CD8-positive, alpha-beta memory T cell (primary cell): ENCODE data around the gene ACTL10. TPM values are rescaled to one million over a fixed set of nuclear protein-coding genes. Genes with fewer than 3 reads are reported as not detected.

Source experiments
- CTCF ChIA-PET: fragments of 350-600 bp; sonication (Branson Sonifier 250); formaldehyde crosslinking; loops from one replicate; lab custom pipeline; 2021; ENCODE audit warnings: antibody characterized with exemption; lab: Charles Lee
- POLR2A ChIA-PET: fragments of 350-600 bp; sonication (Branson Sonifier 250); formaldehyde crosslinking; loops from one replicate; lab custom pipeline; 2021; ENCODE audit warnings: antibody characterized with exemption; lab: Charles Lee
- DNase-seq, 5 donors: peaks; one replicate each; pipeline versions ENCODE4 v3.0.0 to v3.0.0-alpha.2; 2020 to 2022; ENCODE audit warnings: mixed read lengths in 1 of 5
- H3K27ac ChIP-seq: one replicate; pipeline ENCODE4 v1.7.0; 2013; ENCODE audit warnings: low read depth, mild to moderate bottlenecking, low read length, moderate library complexity
- H3K27me3 ChIP-seq: 2 replicates; pipeline ENCODE4 v1.7.0; 2013; ENCODE audit warnings: low read length, mild to moderate bottlenecking; ENCODE audit not compliant: insufficient read depth, poor library complexity, severe bottlenecking
- H3K36me3 ChIP-seq: 2 replicates; pipeline ENCODE4 v1.7.0; 2013; ENCODE audit warnings: mild to moderate bottlenecking, low read length, moderate library complexity; ENCODE audit not compliant: insufficient read depth
- H3K4me1 ChIP-seq: 2 replicates; pipeline ENCODE4 v1.7.0; 2013; ENCODE audit warnings: mild to moderate bottlenecking, low read length, moderate library complexity; ENCODE audit not compliant: insufficient read depth
- H3K4me3 ChIP-seq: 2 replicates; pipeline ENCODE4 v1.7.0; 2013; ENCODE audit warnings: mild to moderate bottlenecking, low read length
- H3K9me3 ChIP-seq: 2 replicates; pipeline ENCODE4 v1.7.0; 2013; ENCODE audit warnings: mild to moderate bottlenecking, low read length
- H3K27ac Mint-ChIP-seq, 8 donors: one replicate each; pipeline ENCODE4 v1.8.0; 2020 to 2021; ENCODE audit warnings: mixed read lengths in 8 of 8, mild to moderate bottlenecking in 6 of 8, inconsistent platforms in 3 of 8, moderate library complexity in 3 of 8
- H3K27me3 Mint-ChIP-seq, 2 donors: one replicate each; pipeline ENCODE4 v1.8.0; 2020 to 2021; ENCODE audit warnings: mixed read lengths in 2 of 2, mild to moderate bottlenecking in 1 of 2, moderate library complexity in 1 of 2
- H3K36me3 Mint-ChIP-seq, 3 donors: one replicate each; pipeline ENCODE4 v1.8.0; 2020 to 2021; ENCODE audit warnings: mixed read lengths in 3 of 3, inconsistent platforms in 1 of 3, mild to moderate bottlenecking in 1 of 3
- H3K4me1 Mint-ChIP-seq, 3 donors: one replicate each; pipeline ENCODE4 v1.8.0; 2020 to 2021; ENCODE audit warnings: mixed read lengths in 3 of 3, inconsistent platforms in 1 of 3, mild to moderate bottlenecking in 1 of 3
- H3K4me3 Mint-ChIP-seq, 7 donors: one replicate each; pipeline ENCODE4 v1.8.0; 2020 to 2021; ENCODE audit warnings: mixed read lengths in 7 of 7, mild to moderate bottlenecking in 6 of 7, moderate library complexity in 4 of 7, inconsistent platforms in 2 of 7
- H3K9me3 Mint-ChIP-seq, 5 donors: one replicate each; pipeline ENCODE4 v1.8.0; 2020 to 2022; ENCODE audit warnings: mixed read lengths in 5 of 5, mild to moderate bottlenecking in 3 of 5, moderate library complexity in 2 of 5, inconsistent platforms in 1 of 5
- polyA plus RNA-seq: library from polyadenylated mRNA; unstranded; fragments of 300-500 nt; fragmentation: Illumina TruSeq; gene quantifications from one replicate; pipeline ENCODE4 v1.2.3, GENCODE V29; 2021
- total RNA-seq, 2 experiments: library from RNA; stranded (reverse); gene quantifications; one replicate each; pipeline ENCODE4 v1.2.3, GENCODE V29; 2021

The ACTL10 gene
- total and polyA plus RNA-seq, 3 experiments from 2014 or later: 3.8 to 6.6 (median 4.6) TPM

GRCh38 chr20:33656010-33656782 lies 10.5 kb upstream of the ACTL10 start:
- Mint-ChIP-seq H3K36me3 (peaks cover 0 to 4% (median 0%) of the 10 kb centered on the region in 3 donors), H3K27ac (peak overlapping the region in 1 of 8 donors; percentile 41), H3K9me3 (no peaks in the 10 kb centered on the region), H3K27me3 (peaks cover 0 to 1% of the 10 kb centered on the region in 2 donors), H3K4me1 (peaks cover 4 to 10% (median 5%) of the 10 kb centered on the region in 3 donors), H3K4me3 (no peak overlapping the region)
- ChIA-PET POLR2A (no interaction called here), CTCF (interaction anchor here (13.0 kb wide), 1 partner anchor 9 kb away, joined by 87 read pairs; the partner anchor contains the start of genes ACTL10 and C20orf144)
- Histone ChIP-seq H3K27me3 (no peaks in the 10 kb centered on the region), H3K27ac (no peak overlapping the region), H3K36me3 (no peaks in the 10 kb centered on the region), H3K4me3 (no peak overlapping the region), H3K4me1 (no peaks in the 10 kb centered on the region), H3K9me3 (no peaks in the 10 kb centered on the region)
- DNase-seq: no peak

DNA sequence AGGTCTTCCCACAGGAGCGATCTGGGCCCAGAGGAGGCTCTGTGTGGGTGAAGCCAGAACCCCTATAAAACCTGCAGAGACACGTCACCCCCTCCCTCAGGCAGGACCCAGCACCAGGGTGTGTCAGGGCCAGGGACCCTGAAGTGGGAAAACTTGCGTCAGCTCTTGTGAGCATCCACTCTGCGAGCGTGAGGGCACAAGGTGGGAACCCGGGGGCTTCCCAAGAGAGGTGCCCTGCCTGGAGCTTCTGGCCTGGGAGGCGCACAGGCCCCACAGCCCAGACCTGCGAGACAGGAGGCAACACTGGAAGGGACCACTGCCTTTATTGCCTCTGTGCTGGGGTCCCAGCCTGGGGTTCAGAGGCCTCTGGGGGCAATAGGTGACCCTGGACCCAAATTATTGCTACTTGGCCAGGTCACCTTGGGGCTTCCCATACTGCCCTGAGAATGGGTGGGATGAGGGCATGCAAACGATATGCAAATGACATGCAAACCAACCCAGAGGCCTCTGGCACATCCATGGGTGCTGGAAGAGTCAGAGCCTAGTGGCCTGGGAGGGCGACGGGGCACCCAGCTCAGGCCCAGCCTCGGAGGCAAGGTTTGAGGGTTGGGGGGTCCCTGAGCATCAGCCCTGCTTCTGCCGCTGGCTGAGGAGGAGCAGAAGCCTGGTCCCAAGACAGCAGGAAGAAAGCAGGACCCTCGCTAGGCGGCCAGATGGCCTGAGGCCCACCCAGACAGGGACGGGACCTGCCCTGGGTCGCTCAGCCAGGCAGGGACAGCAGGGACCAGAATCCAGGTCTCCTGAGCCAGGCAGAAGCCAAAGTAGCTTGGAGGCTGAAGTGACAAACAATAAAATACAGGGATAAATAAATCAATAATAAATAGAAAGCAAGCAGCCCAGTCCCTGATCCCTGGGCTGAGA lies 9.7 kb upstream of the ACTL10 start:
- peaks cover 5 to 13% (median 8%) of the 10 kb centered on the region in 3 donors for H3K4me1 Mint-ChIP-seq
- H3K4me3 Mint-ChIP-seq: no peak overlapping the region
- no peak overlapping the region for H3K27ac Mint-ChIP-seq
- peaks cover 0 to 1% of the 10 kb centered on the region in 2 donors for H3K27me3 Mint-ChIP-seq
- H3K4me1 ChIP-seq: no peaks in the 10 kb centered on the region
- H3K36me3 ChIP-seq: no peaks in the 10 kb centered on the region
- H3K4me3 ChIP-seq: no peak overlapping the region
- no peak for DNase-seq
- ChIA-PET CTCF (interaction anchor here (13.0 kb wide), 1 partner anchor 8 kb away, joined by 87 read pairs; the partner anchor contains the start of genes ACTL10 and C20orf144), POLR2A (no interaction called here)
- no peaks in the 10 kb centered on the region for H3K27me3 ChIP-seq
- peaks cover 0 to 4% (median 0%) of the 10 kb centered on the region in 3 donors for H3K36me3 Mint-ChIP-seq
- no peak overlapping the region for H3K27ac ChIP-seq
- no peaks in the 10 kb centered on the region for H3K9me3 ChIP-seq
- H3K9me3 Mint-ChIP-seq: no peaks in the 10 kb centered on the region

DNA sequence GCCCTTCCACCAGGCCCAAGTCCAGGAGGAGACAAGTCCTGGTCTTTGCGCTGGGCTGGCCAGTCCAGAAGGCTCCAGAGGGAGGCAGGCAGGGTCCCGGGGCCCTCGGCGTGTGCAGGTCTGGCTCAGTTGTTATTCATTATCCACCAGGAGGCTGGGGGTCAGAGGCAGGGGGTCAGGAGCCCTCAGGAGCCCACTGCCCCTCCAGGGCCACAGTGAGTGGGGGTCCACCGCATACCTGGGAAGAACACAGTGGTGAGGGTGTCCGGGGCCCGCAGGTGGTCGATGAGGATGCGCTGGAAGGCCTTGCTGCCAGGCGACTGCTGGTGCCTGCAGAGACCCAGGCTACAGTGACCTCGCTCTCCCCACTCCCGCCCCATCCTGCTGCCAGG lies 9.0 kb upstream of the ACTL10 start:
- no peaks in the 10 kb centered on the region for H3K9me3 Mint-ChIP-seq
- peaks cover 9 to 13% (median 10%) of the 10 kb centered on the region in 3 donors for H3K4me1 Mint-ChIP-seq
- no peak overlapping the region for H3K4me3 ChIP-seq
- no peaks in the 10 kb centered on the region for H3K27me3 ChIP-seq
- H3K4me3 Mint-ChIP-seq: no peak overlapping the region
- H3K36me3 ChIP-seq: no peaks in the 10 kb centered on the region
- ChIA-PET CTCF (interaction anchor here (13.0 kb wide), 1 partner anchor 8 kb away, joined by 87 read pairs; the partner anchor contains the start of genes ACTL10 and C20orf144), POLR2A (interaction anchor here (0.6 kb wide), 1 partner anchor 33 kb away, joined by 3 read pairs; no protein-coding TSS in a partner anchor)
- H3K9me3 ChIP-seq: no peaks in the 10 kb centered on the region
- DNase-seq: no peak
- peaks cover 3% of the 10 kb centered on the region for H3K4me1 ChIP-seq
- no peak overlapping the region for H3K27ac Mint-ChIP-seq
- H3K36me3 Mint-ChIP-seq: peaks cover 0 to 4% (median 0%) of the 10 kb centered on the region in 3 donors
- H3K27ac ChIP-seq: no peak overlapping the region
- H3K27me3 Mint-ChIP-seq: peaks cover 0 to 1% of the 10 kb centered on the region in 2 donors

- H3K36me3 ChIP-seq: no peaks in the 10 kb centered on the region
- CTCF ChIA-PET: interaction anchor here (13.0 kb wide), 1 partner anchor 7 kb away, joined by 87 read pairs; the partner anchor contains the start of genes ACTL10 and C20orf144
Measured at GRCh38 chr20:33658510-33658909, 8.2 kb upstream of the ACTL10 start.

GRCh38 chr20:33658929-33659328 lies 7.8 kb upstream of the ACTL10 start:
- H3K4me3 ChIP-seq: no peak overlapping the region
- ChIA-PET POLR2A (no interaction called here), CTCF (interaction anchor here (13.0 kb wide), 1 partner anchor 7 kb away, joined by 87 read pairs; the partner anchor contains the start of genes ACTL10 and C20orf144)
- no peak overlapping the region for H3K27ac ChIP-seq
- H3K27me3 Mint-ChIP-seq: peaks cover 0 to 1% of the 10 kb centered on the region in 2 donors
- H3K9me3 ChIP-seq: no peaks in the 10 kb centered on the region
- peaks cover 11% of the 10 kb centered on the region for H3K4me1 ChIP-seq
- H3K4me1 Mint-ChIP-seq: peaks cover 9 to 17% (median 13%) of the 10 kb centered on the region in 3 donors
- peaks cover 0 to 4% (median 0%) of the 10 kb centered on the region in 3 donors for H3K36me3 Mint-ChIP-seq
- no peaks in the 10 kb centered on the region for H3K36me3 ChIP-seq
- DNase-seq: no peak
- no peaks in the 10 kb centered on the region for H3K27me3 ChIP-seq
- H3K4me3 Mint-ChIP-seq: no peak overlapping the region
- no peaks in the 10 kb centered on the region for H3K9me3 Mint-ChIP-seq
- no peak overlapping the region for H3K27ac Mint-ChIP-seq

More at GRCh38 chr20:33658510-33658909, 8.2 kb upstream of the ACTL10 start:
- POLR2A ChIA-PET: no interaction called here
- Mint-ChIP-seq H3K36me3 (peaks cover 0 to 4% (median 0%) of the 10 kb centered on the region in 3 donors), H3K27ac (no peak overlapping the region), H3K4me3 (no peak overlapping the region), H3K27me3 (peaks cover 0 to 1% of the 10 kb centered on the region in 2 donors), H3K4me1 (peaks cover 8 to 13% (median 10%) of the 10 kb centered on the region in 3 donors), H3K9me3 (no peaks in the 10 kb centered on the region)
- Histone ChIP-seq H3K4me3 (no peak overlapping the region), H3K27ac (no peak overlapping the region), H3K9me3 (no peaks in the 10 kb centered on the region), H3K27me3 (no peaks in the 10 kb centered on the region), H3K4me1 (peaks cover 9% of the 10 kb centered on the region)
- DNase-seq: no peak

DNA sequence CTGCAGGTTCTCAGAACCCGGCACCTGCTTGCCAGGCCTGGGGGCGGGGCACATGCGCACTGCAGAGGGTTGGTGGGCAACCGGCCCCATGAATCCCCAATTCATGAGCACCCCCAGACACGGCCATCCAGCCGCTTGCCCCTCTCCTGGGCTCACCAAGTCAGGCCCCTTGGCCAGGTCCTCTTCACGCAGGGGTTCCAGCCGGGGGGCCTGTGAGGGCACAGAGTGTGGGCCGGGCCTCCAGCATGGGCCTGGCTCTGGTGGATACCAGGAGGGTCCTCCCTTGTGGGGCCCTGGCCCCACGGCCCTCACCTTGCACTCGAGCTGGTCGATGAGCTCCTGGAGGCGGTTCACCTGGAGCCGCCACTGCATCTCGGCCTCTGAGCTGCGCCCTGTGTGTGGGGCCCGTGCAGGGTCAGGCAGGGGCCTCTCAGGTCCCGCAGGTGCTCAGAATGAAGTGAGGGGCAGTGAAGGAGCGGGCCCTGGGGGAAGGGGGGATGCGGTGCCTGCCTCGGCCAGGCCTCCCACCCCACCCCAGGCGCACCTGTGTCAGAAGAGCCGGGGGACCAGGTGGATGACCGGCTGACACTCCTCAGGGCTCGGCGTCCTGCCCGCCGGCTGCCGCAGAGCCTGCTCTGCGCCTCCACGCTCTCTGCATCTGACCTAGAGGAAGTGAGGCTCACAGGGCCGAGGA lies 7.3 kb upstream of the ACTL10 start:
- Histone ChIP-seq H3K4me1 (peaks cover 16% of the 10 kb centered on the region), H3K27me3 (no peaks in the 10 kb centered on the region), H3K9me3 (no peaks in the 10 kb centered on the region), H3K27ac (no peak overlapping the region), H3K4me3 (no peak overlapping the region), H3K36me3 (no peaks in the 10 kb centered on the region)
- Mint-ChIP-seq H3K27me3 (peaks cover 0 to 1% of the 10 kb centered on the region in 2 donors), H3K4me3 (no peak overlapping the region), H3K9me3 (no peaks in the 10 kb centered on the region), H3K36me3 (peaks cover 0 to 4% (median 0%) of the 10 kb centered on the region in 3 donors), H3K4me1 (peaks cover 14 to 22% (median 17%) of the 10 kb centered on the region in 3 donors), H3K27ac (no peak overlapping the region)
- ChIA-PET CTCF (no interaction called here), POLR2A (no interaction called here)
- DNase-seq: no peak

DNA sequence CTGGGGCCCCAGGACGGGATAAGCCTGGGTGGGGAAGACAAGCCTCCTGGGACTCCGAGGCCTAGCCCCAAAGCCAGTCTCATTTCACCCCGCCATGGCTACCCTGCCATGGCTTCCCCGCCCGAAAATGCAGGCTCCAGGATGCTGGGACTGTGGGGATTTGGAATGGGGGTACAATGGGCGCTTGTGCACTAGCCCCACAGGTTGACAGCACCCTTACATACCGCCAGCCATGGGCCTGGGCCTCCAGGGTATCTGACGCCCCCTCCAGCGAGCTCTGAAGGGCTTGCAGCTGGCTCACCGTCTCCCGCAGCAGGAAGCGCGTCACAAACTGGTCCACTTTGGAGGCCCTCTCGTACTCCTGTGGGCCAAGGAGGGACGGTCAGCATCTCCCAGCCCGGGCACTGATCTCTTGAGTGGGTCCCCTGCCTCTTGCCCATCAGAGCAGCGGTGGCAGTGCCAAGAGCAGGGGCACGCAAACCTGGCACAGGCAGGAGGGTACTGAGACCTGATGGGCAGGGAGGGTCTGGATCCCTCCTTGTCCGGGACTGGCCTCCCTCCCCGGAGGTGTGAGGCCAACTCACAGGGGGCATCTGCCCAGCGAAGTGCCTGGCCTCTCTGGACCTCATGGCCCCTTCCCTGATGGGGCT lies 6.6 kb upstream of the ACTL10 start:
- DNase-seq: no peak
- H3K36me3 ChIP-seq: no peaks in the 10 kb centered on the region
- no peak overlapping the region for H3K27ac ChIP-seq
- ChIA-PET CTCF (no interaction called here), POLR2A (no interaction called here)
- peaks cover 21 to 29% (median 23%) of the 10 kb centered on the region in 3 donors for H3K4me1 Mint-ChIP-seq
- H3K4me3 ChIP-seq: no peak overlapping the region
- no peaks in the 10 kb centered on the region for H3K9me3 Mint-ChIP-seq
- no peaks in the 10 kb centered on the region for H3K9me3 ChIP-seq
- H3K27ac Mint-ChIP-seq: no peak overlapping the region
- peaks cover 18% of the 10 kb centered on the region for H3K4me1 ChIP-seq
- H3K36me3 Mint-ChIP-seq: peaks cover 0 to 4% (median 0%) of the 10 kb centered on the region in 3 donors
- no peak overlapping the region for H3K4me3 Mint-ChIP-seq
- no peaks in the 10 kb centered on the region for H3K27me3 Mint-ChIP-seq
- no peaks in the 10 kb centered on the region for H3K27me3 ChIP-seq
